Raji (cell line): Measurements from ENCODE around the gene NGF.

Experiments
- POLR2A ChIP-seq: IDR thresholded peaks from 2 replicates; pipeline ENCODE4 v1.6.1; 2011; ENCODE audit warnings: low read depth, low read length, control low read depth; ENCODE audit not compliant: insufficient read depth

Gene NGF

GRCh38 chr1:115300087-115300876 lies 37.8 kb downstream of the NGF start:
- TF ChIP-seq POLR2A = no peak

- TF ChIP-seq POLR2A = no peak
Observed at GRCh38 chr1:115299266-115299665, 38.8 kb downstream of the NGF start.

GRCh38 chr1:115296981-115297380 lies 41.1 kb downstream of the NGF start:
- TF ChIP-seq POLR2A = no peak

- no peak for TF ChIP-seq POLR2A
Observed at GRCh38 chr1:115295904-115296696, 41.9 kb downstream of the NGF start.

- TF ChIP-seq POLR2A = no peak
Observed at GRCh38 chr1:115293899-115294298, 44.1 kb downstream of the NGF start.

- TF ChIP-seq POLR2A = no peak
Observed at GRCh38 chr1:115293006-115293405, 45.0 kb downstream of the NGF start.

GRCh38 chr1:115291741-115292140 lies 46.3 kb downstream of the NGF start:
- TF ChIP-seq POLR2A = no peak

GRCh38 chr1:115289940-115290339 lies 48.1 kb downstream of the NGF start:
- no peak for TF ChIP-seq POLR2A

GRCh38 chr1:115288591-115289198 lies 49.4 kb downstream of the NGF start:
- no peak for TF ChIP-seq POLR2A

- no peak for TF ChIP-seq POLR2A
Observed at GRCh38 chr1:115286431-115287205, 51.4 kb downstream of the NGF start.

GRCh38 chr1:115284209-115284608 lies 53.8 kb downstream of the NGF start:
- no peak for TF ChIP-seq POLR2A

- no peak for TF ChIP-seq POLR2A
Observed at GRCh38 chr1:115283681-115284146, 54.3 kb downstream of the NGF start.

- no peak for TF ChIP-seq POLR2A
Observed at GRCh38 chr1:115283249-115283648, 54.8 kb downstream of the NGF start.

- TF ChIP-seq POLR2A = no peak
Observed at GRCh38 chr1:115282807-115283208, 55.2 kb downstream of the NGF start.

GRCh38 chr1:115281143-115281542 lies 56.9 kb downstream of the NGF start:
- TF ChIP-seq POLR2A = no peak
